T-cell (primary cell): ENCODE data around the gene FAM53B. TPM values are rescaled to one million over a fixed set of nuclear protein-coding genes. Genes with fewer than 3 reads are reported as not detected.
A peak's percentile ranks its signal among the peaks of the same experiment; 100 is the strongest.

Source experiments
- ATAC-seq, 4 experiments: fragments of 200-7000 bp in 3 of 4; fragments of 150-1000 bp in 1 of 4; cut with Tn5 transposase; replicated peaks in 1 of 4; 1 replicate in 3 of 4; 2 replicates in 1 of 4; pipeline ENCODE4 v1.10.0; 2021; ENCODE audit warnings: moderate library complexity in 3 of 4, mild to moderate bottlenecking in 2 of 4, moderate number of reproducible peaks in 1 of 4
- CTCF ChIA-PET, 2 donors: fragments of 300-600 bp; sonication (Branson Sonifier 250); formaldehyde crosslinking; loops; one replicate each; lab custom pipeline; 2022; ENCODE audit warnings: antibody characterized with exemption in 2 of 2; lab: Charles Lee
- POLR2A ChIA-PET, 2 donors: fragments of 300-600 bp; sonication (Branson Sonifier 250); formaldehyde crosslinking; loops; one replicate each; lab custom pipeline; 2022; ENCODE audit warnings: antibody characterized with exemption in 2 of 2; lab: Charles Lee
- DNase-seq, 35 experiments: peaks; one replicate each; pipeline versions ENCODE4 v3.0.0 to v3.0.0-alpha.2; 2013 to 2023
- H3K27ac ChIP-seq: one replicate; pipeline ENCODE4 v1.5.1; 2013; ENCODE audit warnings: low read length
- H3K27me3 ChIP-seq, 2 experiments: replicated peaks in 1 of 2; 1 replicate in 1 of 2; 2 replicates in 1 of 2; pipeline versions ENCODE4 v1.6.1 to v1.7.0; 2013; ENCODE audit warnings: low read length in 1 of 2, mixed read lengths in 1 of 2; ENCODE audit not compliant: control insufficient read depth in 2 of 2, insufficient read depth in 2 of 2; ENCODE audit errors: extremely low read depth in 1 of 2
- H3K36me3 ChIP-seq, 2 donors: 1 replicate in 1 of 2; 2 replicates in 1 of 2; pipeline versions ENCODE4 v1.6.1 to v1.7.0; 2013; ENCODE audit warnings: low read length in 1 of 2; ENCODE audit not compliant: control insufficient read depth in 2 of 2, insufficient read depth in 1 of 2; ENCODE audit errors: extremely low read depth in 1 of 2
- H3K4me1 ChIP-seq, 2 experiments: 1 replicate in 1 of 2; 2 replicates in 1 of 2; pipeline versions ENCODE4 v1.6.1 to v1.7.0; 2013; ENCODE audit warnings: low read length in 2 of 2, mixed read lengths in 1 of 2; ENCODE audit not compliant: insufficient read depth in 2 of 2, control insufficient read depth in 1 of 2; ENCODE audit errors: extremely low read depth in 1 of 2
- H3K4me3 ChIP-seq, 2 donors: 1 replicate in 1 of 2; 2 replicates in 1 of 2; pipeline versions ENCODE4 v1.5.1 to v1.7.0; 2013; ENCODE audit warnings: mild to moderate bottlenecking in 2 of 2, low read length in 1 of 2, moderate library complexity in 1 of 2; ENCODE audit not compliant: control insufficient read depth in 1 of 2; ENCODE audit errors: extremely low read depth in 1 of 2
- H3K9me3 ChIP-seq: 2 replicates; pipeline ENCODE4 v1.7.0; 2013
- H3K27ac Mint-ChIP-seq, 2 donors: one replicate each; pipeline ENCODE4 v1.8.0; 2020 to 2021; ENCODE audit warnings: mild to moderate bottlenecking in 2 of 2, mixed read lengths in 2 of 2
- H3K27me3 Mint-ChIP-seq, 2 donors: one replicate each; pipeline ENCODE4 v1.8.0; 2021 to 2022; ENCODE audit warnings: mixed read lengths in 2 of 2
- H3K36me3 Mint-ChIP-seq: one replicate; pipeline ENCODE4 v1.8.0; 2021; ENCODE audit warnings: mixed read lengths
- H3K4me1 Mint-ChIP-seq, 3 donors: one replicate each; pipeline ENCODE4 v1.8.0; 2020 to 2022; ENCODE audit warnings: mixed read lengths in 3 of 3, mild to moderate bottlenecking in 1 of 3
- H3K4me3 Mint-ChIP-seq, 3 donors: one replicate each; pipeline ENCODE4 v1.8.0; 2020 to 2022; ENCODE audit warnings: mild to moderate bottlenecking in 3 of 3, mixed read lengths in 3 of 3, moderate library complexity in 3 of 3
- H3K9me3 Mint-ChIP-seq, 3 donors: one replicate each; pipeline ENCODE4 v1.8.0; 2020 to 2022; ENCODE audit warnings: mixed read lengths in 3 of 3
- WGBS: methylation state at CpG from one replicate; pipeline ENCODE4 v1.1.5; 2013; ENCODE audit warnings: missing lambda C conversion rate; ENCODE audit not compliant: insufficient coverage; 5-methylcytosine and 5-hydroxymethylcytosine counted together
- total RNA-seq, 35 experiments: library from RNA in 6 of 35; stranded (reverse) in 6 of 35; fragments of 120-200 nt in 1 of 35; gene quantifications; one replicate each; pipeline versions ENCODE4 v1.2.1 to v1.2.4 and lab custom pipeline; 2013 to 2026

FAM53B gene
- total RNA-seq, 5 donors from 2014 or later (not counting 1 experiment from before 2014, with no cell fraction given) = 39.3 to 86.5 (median 52.3) TPM

- no peaks in the 10 kb centered on the region for H3K36me3 Mint-ChIP-seq
- Histone ChIP-seq H3K27me3 (no peaks in the 10 kb centered on the region), H3K4me3 (no peak overlapping the region), H3K4me1 (no peaks in the 10 kb centered on the region), H3K36me3 (no peaks in the 10 kb centered on the region), H3K27ac (no peak overlapping the region), H3K9me3 (no peaks in the 10 kb centered on the region)
- 83% methylated on average over 4 of the region's 12 CpGs for WGBS
- ChIA-PET POLR2A (no interaction called here), CTCF (interaction anchor here in 1 of 2 donors (0.6 to 2.1 kb wide), 2 partner anchors 139 to 1573 kb away, joined by 4 to 5 read pairs; no protein-coding TSS in a partner anchor)
- no peaks in the 10 kb centered on the region for H3K9me3 Mint-ChIP-seq
- DNase-seq (no peak), ATAC-seq (no peak)
- H3K4me1 Mint-ChIP-seq = peaks cover 0 to 24% (median 7%) of the 10 kb centered on the region in 3 donors
- no peak overlapping the region for H3K27ac Mint-ChIP-seq
- no peak overlapping the region for H3K4me3 Mint-ChIP-seq
- H3K27me3 Mint-ChIP-seq = no peaks in the 10 kb centered on the region
These were observed 141.4 kb downstream of the FAM53B start for GRCh38 chr10:124602646-124603365.

GRCh38 chr10:124602121-124602561, 142.0 kb downstream of the FAM53B start:
- peaks cover 0 to 24% (median 7%) of the 10 kb centered on the region in 3 donors for H3K4me1 Mint-ChIP-seq
- no peaks in the 10 kb centered on the region for H3K27me3 Mint-ChIP-seq
- no peaks in the 10 kb centered on the region for H3K4me1 ChIP-seq
- ChIA-PET CTCF (interaction anchor here in 1 of 2 donors (0.6 kb wide), 1 partner anchor 1572 kb away, joined by 5 read pairs; no protein-coding TSS in a partner anchor), POLR2A (no interaction called here)
- no peak for DNase-seq
- no peak for ATAC-seq
- H3K36me3 Mint-ChIP-seq = no peaks in the 10 kb centered on the region
- no peak overlapping the region for H3K4me3 Mint-ChIP-seq
- H3K27ac ChIP-seq = no peak overlapping the region
- H3K36me3 ChIP-seq = no peaks in the 10 kb centered on the region
- H3K9me3 ChIP-seq = no peaks in the 10 kb centered on the region
- no peak overlapping the region for H3K27ac Mint-ChIP-seq
- peaks cover 0 to 2% of the 10 kb centered on the region in 2 experiments for H3K27me3 ChIP-seq
- 86% methylated on average over 12 of the region's 12 CpGs for WGBS
- H3K9me3 Mint-ChIP-seq = no peaks in the 10 kb centered on the region
- H3K4me3 ChIP-seq = no peak overlapping the region

- CTCF ChIA-PET = no interaction called here
- Histone ChIP-seq H3K4me3 (no peak overlapping the region), H3K9me3 (no peaks in the 10 kb centered on the region), H3K27me3 (peaks cover 0 to 2% of the 10 kb centered on the region in 2 experiments), H3K36me3 (no peaks in the 10 kb centered on the region), H3K27ac (no peak overlapping the region), H3K4me1 (no peaks in the 10 kb centered on the region)
- ATAC-seq = no peak
- Mint-ChIP-seq H3K9me3 (no peaks in the 10 kb centered on the region), H3K4me3 (no peak overlapping the region), H3K27ac (no peak overlapping the region), H3K27me3 (no peaks in the 10 kb centered on the region), H3K36me3 (no peaks in the 10 kb centered on the region), H3K4me1 (peaks cover 0 to 25% (median 7%) of the 10 kb centered on the region in 3 donors)
- DNase-seq = peak in 1 of 35 experiments; percentile 20
- POLR2A ChIA-PET = no interaction called here
- WGBS = 81% methylated on average over 21 of the region's 29 CpGs
These were observed 142.6 kb downstream of the FAM53B start for GRCh38 chr10:124601431-124602120.

GRCh38 chr10:124601016-124601415, 143.2 kb downstream of the FAM53B start:
- Histone ChIP-seq H3K4me3 (no peak overlapping the region), H3K36me3 (no peaks in the 10 kb centered on the region), H3K27me3 (peaks cover 0 to 2% of the 10 kb centered on the region in 2 experiments), H3K9me3 (no peaks in the 10 kb centered on the region), H3K4me1 (no peaks in the 10 kb centered on the region), H3K27ac (no peak overlapping the region)
- Mint-ChIP-seq H3K4me3 (no peak overlapping the region), H3K27ac (peak overlapping the region in 1 of 2 donors; percentile 33), H3K9me3 (no peaks in the 10 kb centered on the region), H3K4me1 (peaks cover 0 to 25% (median 7%) of the 10 kb centered on the region in 3 donors), H3K36me3 (no peaks in the 10 kb centered on the region), H3K27me3 (no peaks in the 10 kb centered on the region)
- ChIA-PET CTCF (interaction anchor here in 1 of 2 donors (0.6 kb wide), 1 partner anchor 87 kb away, joined by 3 read pairs; no protein-coding TSS in a partner anchor), POLR2A (no interaction called here)
- 93% methylated on average over 11 of the region's 12 CpGs for WGBS
- no peak for DNase-seq
- ATAC-seq = no peak

GRCh38 chr10:124600051-124600880, 143.9 kb downstream of the FAM53B start:
- H3K36me3 ChIP-seq = peaks cover 0 to under 1% of the 10 kb centered on the region in 2 donors
- Mint-ChIP-seq H3K9me3 (no peaks in the 10 kb centered on the region), H3K27ac (no peak overlapping the region), H3K36me3 (no peaks in the 10 kb centered on the region), H3K27me3 (no peaks in the 10 kb centered on the region), H3K4me3 (no peak overlapping the region), H3K4me1 (peaks cover 0 to 26% (median 13%) of the 10 kb centered on the region in 3 donors)
- DNase-seq (no peak), ATAC-seq (no peak)
- H3K4me1 ChIP-seq = no peaks in the 10 kb centered on the region
- CTCF ChIA-PET = interaction anchor here in 1 of 2 donors (0.6 kb wide), 2 partner anchors 86 to 471 kb away, joined by 3 read pairs; no protein-coding TSS in a partner anchor
- no peak overlapping the region for H3K27ac ChIP-seq
- no peaks in the 10 kb centered on the region for H3K9me3 ChIP-seq
- no peak overlapping the region for H3K4me3 ChIP-seq
- 81% methylated on average over 13 of the region's 18 CpGs for WGBS
- H3K27me3 ChIP-seq = peaks cover 0 to 2% of the 10 kb centered on the region in 2 experiments
- POLR2A ChIA-PET = no interaction called here
